Measurements from ENCODE around the gene CACNB4.
A peak's percentile ranks its signal among the peaks of the same experiment; 100 is the strongest.

Gene CACNB4

GRCh38 chr2:152051436-152051835 lies 47.4 kb downstream of the CACNB4 start:
- Histone ChIP-seq H3K9me3 (ENCODE audit: insufficient read depth, low read depth, low read length) (no peaks in the 10 kb centered on the region), H3K4me1 (ENCODE audit: insufficient read depth, low read length) (peaks cover 29% of the 10 kb centered on the region), H3K9ac (ENCODE audit: low read depth, low read length) (no peak overlapping the region), H3K4me3 (ENCODE audit: low read length) (no peak overlapping the region), H3K27me3 (ENCODE audit: insufficient read depth, low read length) (no peaks in the 10 kb centered on the region), H3K27ac (ENCODE audit: low read depth, low read length) (no peak overlapping the region), H3K36me3 (ENCODE audit: insufficient read depth, low read length) (no peaks in the 10 kb centered on the region)
- 83% methylated on average over 3 of the region's 3 CpGs for WGBS

DNA sequence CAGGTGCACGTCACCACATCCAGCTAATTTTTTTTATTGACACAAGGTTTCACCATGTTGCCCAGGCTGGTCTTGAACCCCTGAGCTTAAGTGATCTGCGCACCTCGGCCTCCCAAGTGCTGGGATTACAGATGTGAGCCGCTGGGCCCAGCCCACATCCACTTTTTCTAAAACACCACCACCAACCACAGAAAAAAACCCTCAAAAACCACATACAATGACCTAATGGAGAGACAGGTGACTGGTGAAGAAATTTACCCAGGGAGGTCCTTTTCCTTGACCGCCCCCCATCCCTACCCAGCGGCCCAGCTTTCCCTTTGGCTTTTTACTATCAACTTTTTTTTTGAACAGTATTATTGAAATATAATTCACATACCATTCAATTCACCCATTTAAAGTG lies 47.9 kb downstream of the CACNB4 start:
- H3K27ac ChIP-seq (ENCODE audit: low read depth, low read length) = peak overlapping the region; percentile 72; the same call in 1 of the 2 replicates
- H3K9ac ChIP-seq (ENCODE audit: low read depth, low read length) = no peak overlapping the region
- no peak overlapping the region for H3K4me3 ChIP-seq (ENCODE audit: low read length)
- peaks cover 29% of the 10 kb centered on the region for H3K4me1 ChIP-seq (ENCODE audit: insufficient read depth, low read length)
- H3K36me3 ChIP-seq (ENCODE audit: insufficient read depth, low read length) = no peaks in the 10 kb centered on the region
- 93% methylated on average over 6 of the region's 6 CpGs for WGBS
- no peaks in the 10 kb centered on the region for H3K27me3 ChIP-seq (ENCODE audit: insufficient read depth, low read length)
- H3K9me3 ChIP-seq (ENCODE audit: insufficient read depth, low read depth, low read length) = no peaks in the 10 kb centered on the region

GRCh38 chr2:152050341-152050740 lies 48.5 kb downstream of the CACNB4 start:
- Histone ChIP-seq H3K9me3 (ENCODE audit: insufficient read depth, low read depth, low read length) (no peaks in the 10 kb centered on the region), H3K4me3 (ENCODE audit: low read length) (no peak overlapping the region), H3K36me3 (ENCODE audit: insufficient read depth, low read length) (no peaks in the 10 kb centered on the region), H3K9ac (ENCODE audit: low read depth, low read length) (no peak overlapping the region), H3K27ac (ENCODE audit: low read depth, low read length) (peak overlapping the region; percentile 72; the same call in 1 of the 2 replicates), H3K27me3 (ENCODE audit: insufficient read depth, low read length) (no peaks in the 10 kb centered on the region), H3K4me1 (ENCODE audit: insufficient read depth, low read length) (peaks cover 29% of the 10 kb centered on the region)
- 21% methylated on average over 3 of the region's 3 CpGs for WGBS

- WGBS = 85% methylated on average over 4 of the region's 4 CpGs
- Histone ChIP-seq H3K9ac (ENCODE audit: low read depth, low read length) (no peak overlapping the region), H3K27ac (ENCODE audit: low read depth, low read length) (no peak overlapping the region), H3K9me3 (ENCODE audit: insufficient read depth, low read depth, low read length) (no peaks in the 10 kb centered on the region), H3K36me3 (ENCODE audit: insufficient read depth, low read length) (no peaks in the 10 kb centered on the region), H3K4me1 (ENCODE audit: insufficient read depth, low read length) (peaks cover 29% of the 10 kb centered on the region), H3K27me3 (ENCODE audit: insufficient read depth, low read length) (no peaks in the 10 kb centered on the region), H3K4me3 (ENCODE audit: low read length) (no peak overlapping the region)
Measured at GRCh38 chr2:152049541-152049940, 49.3 kb downstream of the CACNB4 start.

DNA sequence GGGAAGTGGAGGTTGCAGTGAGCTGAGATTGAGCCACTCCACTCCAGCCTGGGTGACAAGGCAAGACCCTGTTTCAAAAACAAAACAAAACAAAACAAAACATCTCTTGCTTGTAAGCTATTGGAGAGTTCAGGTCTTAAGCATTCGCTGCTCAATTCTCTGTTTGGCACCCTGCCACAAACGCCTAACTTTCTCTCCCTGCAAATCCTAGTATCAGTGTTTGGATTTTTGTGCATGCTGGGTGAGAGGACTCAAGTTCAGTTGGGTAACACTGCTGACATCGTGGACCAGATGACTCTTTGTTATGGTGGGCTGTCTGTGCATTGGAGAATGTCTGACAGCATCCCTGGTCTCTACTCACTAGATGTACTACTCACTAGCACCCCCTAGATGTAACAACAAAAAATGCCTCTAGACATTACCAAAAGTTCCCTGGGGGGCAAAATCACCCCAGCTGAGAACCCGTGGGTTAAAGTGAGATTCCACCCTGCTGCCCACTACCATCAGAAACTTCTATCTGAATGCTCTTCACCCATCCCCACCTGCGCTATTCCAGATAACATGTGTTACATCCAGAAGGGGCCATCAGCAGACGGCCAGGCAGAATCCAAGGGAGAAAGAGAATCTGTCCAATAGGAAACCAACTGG lies 50.9 kb downstream of the CACNB4 start:
- H3K4me1 ChIP-seq (ENCODE audit: insufficient read depth, low read length) = peaks cover 31% of the 10 kb centered on the region
- H3K9me3 ChIP-seq (ENCODE audit: insufficient read depth, low read depth, low read length) = no peaks in the 10 kb centered on the region
- H3K9ac ChIP-seq (ENCODE audit: low read depth, low read length) = no peak overlapping the region
- no peaks in the 10 kb centered on the region for H3K27me3 ChIP-seq (ENCODE audit: insufficient read depth, low read length)
- no peak overlapping the region for H3K27ac ChIP-seq (ENCODE audit: low read depth, low read length)
- H3K36me3 ChIP-seq (ENCODE audit: insufficient read depth, low read length) = no peaks in the 10 kb centered on the region
- H3K4me3 ChIP-seq (ENCODE audit: low read length) = no peak overlapping the region
- 85% methylated on average over 6 of the region's 6 CpGs for WGBS

GRCh38 chr2:152046940-152047339 lies 51.9 kb downstream of the CACNB4 start:
- 92% methylated on average over 4 of the region's 4 CpGs for WGBS
- Histone ChIP-seq H3K9me3 (ENCODE audit: insufficient read depth, low read depth, low read length) (no peaks in the 10 kb centered on the region), H3K4me3 (ENCODE audit: low read length) (no peak overlapping the region)

GRCh38 chr2:152042636-152043615 lies 55.9 kb downstream of the CACNB4 start:
- WGBS = 69% methylated on average over 16 of the region's 16 CpGs
- H3K4me3 ChIP-seq (ENCODE audit: low read length) = no peak overlapping the region
- peaks cover 23% of the 10 kb centered on the region; the same call in 1 of the 2 replicates for H3K4me1 ChIP-seq (ENCODE audit: insufficient read depth, low read length)
- H3K9me3 ChIP-seq (ENCODE audit: insufficient read depth, low read depth, low read length) = no peaks in the 10 kb centered on the region
- H3K36me3 ChIP-seq (ENCODE audit: insufficient read depth, low read length) = no peaks in the 10 kb centered on the region
- no peaks in the 10 kb centered on the region for H3K27me3 ChIP-seq (ENCODE audit: insufficient read depth, low read length)
- peak overlapping the region; percentile 56 for H3K27ac ChIP-seq (ENCODE audit: low read depth, low read length)
- no peak overlapping the region for H3K9ac ChIP-seq (ENCODE audit: low read depth, low read length)

More at GRCh38 chr2:152046940-152047339, 51.9 kb downstream of the CACNB4 start:
- Histone ChIP-seq H3K4me1 (ENCODE audit: insufficient read depth, low read length) (peaks cover 39% of the 10 kb centered on the region), H3K27me3 (ENCODE audit: insufficient read depth, low read length) (no peaks in the 10 kb centered on the region), H3K36me3 (ENCODE audit: insufficient read depth, low read length) (no peaks in the 10 kb centered on the region), H3K9ac (ENCODE audit: low read depth, low read length) (no peak overlapping the region), H3K27ac (ENCODE audit: low read depth, low read length) (no peak overlapping the region)

DNA sequence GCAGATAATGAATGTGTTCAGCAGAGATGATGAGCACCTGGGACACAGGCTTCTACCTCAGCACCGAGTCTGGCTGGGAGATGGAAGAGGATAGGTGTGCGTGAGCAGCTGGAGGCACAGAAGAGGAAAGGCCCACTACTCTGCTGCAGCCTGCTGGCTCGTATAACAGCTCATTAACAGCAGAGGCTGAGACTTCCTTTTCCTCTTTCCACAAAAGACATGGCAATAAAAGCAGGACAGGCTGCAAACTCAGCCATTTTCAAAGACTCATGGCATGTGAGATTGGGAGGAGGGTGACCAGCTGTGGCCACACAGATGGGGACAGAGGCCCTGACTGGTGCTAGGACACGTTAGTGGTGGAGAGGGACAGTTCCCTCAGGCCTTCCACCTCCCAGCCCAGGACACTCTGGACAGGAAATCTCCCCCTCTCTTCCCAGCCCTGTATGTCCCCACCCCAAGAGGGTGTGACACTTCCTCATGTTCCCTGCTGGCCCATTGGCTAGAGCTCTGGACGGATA lies 60.3 kb downstream of the CACNB4 start:
- Histone ChIP-seq H3K4me3 (ENCODE audit: low read length) (no peak overlapping the region), H3K4me1 (ENCODE audit: insufficient read depth, low read length) (peaks cover 41% of the 10 kb centered on the region), H3K27me3 (ENCODE audit: insufficient read depth, low read length) (peaks cover 15% of the 10 kb centered on the region; the same call in 1 of the 2 replicates), H3K9ac (ENCODE audit: low read depth, low read length) (no peak overlapping the region), H3K9me3 (ENCODE audit: insufficient read depth, low read depth, low read length) (no peaks in the 10 kb centered on the region), H3K27ac (ENCODE audit: low read depth, low read length) (no peak overlapping the region), H3K36me3 (ENCODE audit: insufficient read depth, low read length) (no peaks in the 10 kb centered on the region)
- 78% methylated on average over 5 of the region's 5 CpGs for WGBS

DNA sequence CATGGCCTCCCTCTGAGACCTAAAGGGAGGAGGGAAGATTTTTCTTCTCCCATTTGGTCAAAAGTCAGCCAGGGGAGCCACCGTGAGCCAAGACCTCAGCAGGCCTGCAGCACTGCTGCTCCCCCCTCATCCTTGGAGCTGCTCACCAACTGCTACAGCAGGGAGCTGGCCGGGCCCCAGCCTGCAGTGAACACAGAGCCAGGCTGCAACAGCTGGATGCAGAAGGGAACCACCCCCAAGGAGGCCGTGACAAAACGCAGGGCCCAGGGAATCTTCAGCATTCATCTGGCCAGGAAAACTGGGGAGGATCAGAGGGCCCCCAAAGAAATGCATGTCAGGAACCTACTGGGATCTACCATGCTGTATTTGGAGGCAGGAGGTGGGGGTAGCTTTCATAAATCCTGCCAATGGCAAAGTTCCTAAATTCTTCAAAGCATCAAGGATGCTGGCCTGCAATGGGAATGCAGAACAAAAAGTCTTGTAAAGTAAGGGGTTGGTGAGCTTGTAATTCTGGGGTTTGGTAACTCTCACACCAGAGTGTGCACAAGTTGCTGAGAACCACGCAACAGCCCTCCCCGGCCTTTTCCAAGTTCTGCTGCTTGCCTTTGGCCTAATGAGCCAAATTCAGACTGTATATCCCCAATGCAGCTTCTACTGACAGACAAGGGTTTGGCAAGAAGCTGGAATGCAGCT lies 61.0 kb downstream of the CACNB4 start:
- no peak overlapping the region for H3K4me3 ChIP-seq (ENCODE audit: low read length)
- H3K9ac ChIP-seq (ENCODE audit: low read depth, low read length) = no peak overlapping the region
- no peaks in the 10 kb centered on the region for H3K36me3 ChIP-seq (ENCODE audit: insufficient read depth, low read length)
- WGBS = 74% methylated on average over 6 of the region's 6 CpGs
- peaks cover 44% of the 10 kb centered on the region for H3K4me1 ChIP-seq (ENCODE audit: insufficient read depth, low read length)
- no peak overlapping the region for H3K27ac ChIP-seq (ENCODE audit: low read depth, low read length)
- H3K27me3 ChIP-seq (ENCODE audit: insufficient read depth, low read length) = peaks cover 21% of the 10 kb centered on the region; the same call in 1 of the 2 replicates
- no peaks in the 10 kb centered on the region for H3K9me3 ChIP-seq (ENCODE audit: insufficient read depth, low read depth, low read length)

DNA sequence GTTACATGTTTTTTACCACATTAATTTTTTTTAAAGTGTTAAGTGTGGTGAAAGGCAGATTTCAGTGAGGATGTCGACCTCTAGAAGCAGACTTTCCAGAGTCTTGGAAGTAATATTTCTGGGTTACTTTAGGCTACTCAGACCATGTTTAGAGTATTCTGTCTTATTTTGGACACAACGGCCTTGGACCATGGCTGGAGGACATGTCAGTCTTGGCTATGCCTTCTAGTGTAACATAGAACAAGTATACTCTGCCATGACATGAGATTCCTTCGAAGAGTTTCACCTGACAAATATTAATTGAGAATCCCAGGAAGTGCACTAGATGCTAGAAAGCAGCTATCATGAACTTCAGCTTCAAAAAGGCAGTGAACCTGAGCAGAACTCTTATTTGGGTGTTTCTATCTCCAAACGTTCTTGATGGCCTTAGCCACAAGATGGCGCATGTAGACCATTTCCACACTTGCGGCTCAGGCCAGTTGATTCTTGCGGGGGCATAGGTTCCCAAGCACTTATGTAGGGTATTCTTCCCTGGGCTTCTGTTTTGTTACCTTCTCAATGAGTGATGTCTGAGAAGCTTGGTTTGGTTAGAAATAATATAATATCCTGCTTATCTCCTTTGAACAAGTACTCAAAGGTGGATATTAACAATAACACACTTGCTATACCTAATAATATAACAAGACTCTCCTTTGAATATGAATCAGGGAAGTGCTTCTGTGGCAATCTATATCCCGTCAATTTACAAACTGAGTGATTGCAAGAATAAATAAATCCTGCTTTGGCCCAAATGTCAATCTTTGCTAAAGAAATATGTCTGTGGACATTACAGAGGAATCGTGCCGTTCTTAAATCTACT lies 62.0 kb downstream of the CACNB4 start:
- Histone ChIP-seq H3K9ac (ENCODE audit: low read depth, low read length) (no peak overlapping the region), H3K4me1 (ENCODE audit: insufficient read depth, low read length) (peaks cover 38% of the 10 kb centered on the region), H3K4me3 (ENCODE audit: low read length) (no peak overlapping the region), H3K27ac (ENCODE audit: low read depth, low read length) (no peak overlapping the region), H3K36me3 (ENCODE audit: insufficient read depth, low read length) (no peaks in the 10 kb centered on the region), H3K27me3 (ENCODE audit: insufficient read depth, low read length) (peaks cover 29% of the 10 kb centered on the region; the same call in 1 of the 2 replicates), H3K9me3 (ENCODE audit: insufficient read depth, low read depth, low read length) (no peaks in the 10 kb centered on the region)
- WGBS = 49% methylated on average over 10 of the region's 10 CpGs
